ENCODE measurements around the gene GRHL1.

GRHL1 gene

DNA sequence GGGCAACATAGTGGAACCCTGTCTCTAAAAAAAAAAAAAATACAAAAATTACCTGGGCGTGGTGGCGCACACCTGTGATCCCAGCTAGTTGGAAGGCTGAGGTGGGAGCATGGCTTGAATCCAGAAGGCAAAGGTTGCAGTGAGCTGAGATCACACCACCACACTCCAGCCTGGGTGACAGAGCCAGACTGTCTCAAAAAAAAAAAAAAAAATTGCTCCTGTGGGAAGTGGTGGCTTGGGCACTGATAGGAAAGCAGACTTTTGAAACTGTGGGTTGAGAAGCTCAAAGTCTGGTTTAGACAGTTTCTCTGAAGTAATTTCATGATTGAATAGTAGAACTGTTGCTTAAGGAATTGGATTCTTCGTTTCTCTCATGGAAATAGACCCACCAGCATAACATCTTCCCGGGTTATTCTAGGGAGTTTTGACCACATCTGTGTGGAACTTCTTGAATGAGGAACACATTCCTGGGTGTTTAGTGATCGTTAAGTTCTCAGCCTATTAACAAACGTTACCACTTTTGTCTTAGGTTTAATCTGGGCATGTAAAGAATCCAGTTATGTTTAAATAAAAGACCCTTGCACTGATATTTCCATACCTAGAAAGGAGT, 33.5 kb downstream of the GRHL1 start:
- TF ChIP-seq, protein P1, sequence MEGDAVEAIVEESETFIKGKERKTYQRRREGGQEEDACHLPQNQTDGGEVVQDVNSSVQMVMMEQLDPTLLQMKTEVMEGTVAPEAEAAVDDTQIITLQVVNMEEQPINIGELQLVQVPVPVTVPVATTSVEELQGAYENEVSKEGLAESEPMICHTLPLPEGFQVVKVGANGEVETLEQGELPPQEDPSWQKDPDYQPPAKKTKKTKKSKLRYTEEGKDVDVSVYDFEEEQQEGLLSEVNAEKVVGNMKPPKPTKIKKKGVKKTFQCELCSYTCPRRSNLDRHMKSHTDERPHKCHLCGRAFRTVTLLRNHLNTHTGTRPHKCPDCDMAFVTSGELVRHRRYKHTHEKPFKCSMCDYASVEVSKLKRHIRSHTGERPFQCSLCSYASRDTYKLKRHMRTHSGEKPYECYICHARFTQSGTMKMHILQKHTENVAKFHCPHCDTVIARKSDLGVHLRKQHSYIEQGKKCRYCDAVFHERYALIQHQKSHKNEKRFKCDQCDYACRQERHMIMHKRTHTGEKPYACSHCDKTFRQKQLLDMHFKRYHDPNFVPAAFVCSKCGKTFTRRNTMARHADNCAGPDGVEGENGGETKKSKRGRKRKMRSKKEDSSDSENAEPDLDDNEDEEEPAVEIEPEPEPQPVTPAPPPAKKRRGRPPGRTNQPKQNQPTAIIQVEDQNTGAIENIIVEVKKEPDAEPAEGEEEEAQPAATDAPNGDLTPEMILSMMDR (IDR thresholded peaks at IDR 0.05; ENCODE audit: borderline replicate concordance, insufficient read depth, low read depth, low read length): no peak

GRCh38 chr2:9985531-9986328, 34.2 kb downstream of the GRHL1 start:
- TF ChIP-seq, protein P1 (IDR thresholded peaks at IDR 0.05; ENCODE audit: borderline replicate concordance, insufficient read depth, low read depth, low read length): no peak
- H3K4me3 ChIP-seq (ENCODE audit: low read depth, low read length): no peak overlapping the region

More for the DNA sequence above, 33.5 kb downstream of the GRHL1 start:
- H3K4me3 ChIP-seq (ENCODE audit: low read depth, low read length): no peak overlapping the region

- TF ChIP-seq, protein P1 (IDR thresholded peaks at IDR 0.05; ENCODE audit: borderline replicate concordance, insufficient read depth, low read depth, low read length): no peak
- no peak overlapping the region for H3K4me3 ChIP-seq (ENCODE audit: low read depth, low read length)
Observed at GRCh38 chr2:9988320-9988719, 36.8 kb downstream of the GRHL1 start.

- no peak overlapping the region for H3K4me3 ChIP-seq (ENCODE audit: low read depth, low read length)
- TF ChIP-seq, protein P1 (IDR thresholded peaks at IDR 0.05; ENCODE audit: borderline replicate concordance, insufficient read depth, low read depth, low read length): no peak
Observed at GRCh38 chr2:9990736-9991135, 39.2 kb downstream of the GRHL1 start.

DNA sequence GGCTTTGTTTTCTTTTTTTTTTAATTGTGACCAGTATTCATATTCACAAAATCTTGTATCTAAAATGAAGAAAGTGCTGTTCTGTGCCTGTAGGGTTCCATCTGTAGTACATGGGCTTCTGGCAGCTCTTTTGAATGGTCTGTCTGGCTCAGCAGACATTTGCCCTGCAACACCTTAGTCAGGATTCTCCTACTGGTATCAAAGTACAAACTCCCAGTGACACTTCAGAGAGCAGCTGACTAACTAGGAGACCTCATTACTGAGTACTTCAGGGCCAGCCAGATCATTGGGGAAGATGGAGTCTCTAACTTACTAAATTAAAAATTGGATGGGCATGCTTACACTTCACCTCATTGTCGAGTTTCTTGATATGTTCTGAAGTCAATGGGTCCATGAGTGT, 39.7 kb downstream of the GRHL1 start:
- no peak overlapping the region for H3K4me3 ChIP-seq (ENCODE audit: low read depth, low read length)
- TF ChIP-seq, protein P1 (IDR thresholded peaks at IDR 0.05; ENCODE audit: borderline replicate concordance, insufficient read depth, low read depth, low read length): no peak

GRCh38 chr2:9991829-9992273, 40.4 kb downstream of the GRHL1 start:
- TF ChIP-seq, protein P1 (IDR thresholded peaks at IDR 0.05; ENCODE audit: borderline replicate concordance, insufficient read depth, low read depth, low read length): no peak
- H3K4me3 ChIP-seq (ENCODE audit: low read depth, low read length): no peak overlapping the region

Measured in GM12875 (cell line).